ENCODE measurements around the gene TGFBRAP1.
"Not testable (repeated sequence)": the region's sequence is repeated elsewhere in the genome, so short reads cannot be mapped to it uniquely, and the experiment has no call there.

Gene TGFBRAP1

GRCh38 chr2:105258835-105259350, 70.6 kb downstream of the TGFBRAP1 start:
- Mint-ChIP-seq H3K4me3 (no peak overlapping the region), H3K4me1 (ENCODE audit: low read depth) (peaks cover 10% of the 10 kb centered on the region), H3K9me3 (no peaks in the 10 kb centered on the region), H3K27me3 (no peaks in the 10 kb centered on the region), H3K27ac (no peak overlapping the region), H3K36me3 (ENCODE audit: low read depth) (peaks cover 19% of the 10 kb centered on the region)
- intact Hi-C loops (cut with micrococcal nuclease), result no loop called here

- Mint-ChIP-seq H3K36me3 (ENCODE audit: low read depth) (peaks cover 10% of the 10 kb centered on the region), H3K27me3 (no peaks in the 10 kb centered on the region), H3K4me3 (no peak overlapping the region), H3K4me1 (ENCODE audit: low read depth) (peaks cover 10% of the 10 kb centered on the region), H3K27ac (no peak overlapping the region), H3K9me3 (no peaks in the 10 kb centered on the region)
- intact Hi-C loops (cut with micrococcal nuclease), result no loop called here
Observed at GRCh38 chr2:105257981-105258380, 71.6 kb downstream of the TGFBRAP1 start.

- intact Hi-C loops (cut with micrococcal nuclease), result no loop called here
Observed at GRCh38 chr2:105256431-105257047, 73.0 kb downstream of the TGFBRAP1 start.

GRCh38 chr2:105255979-105256378, 73.6 kb downstream of the TGFBRAP1 start:
- no peaks in the 10 kb centered on the region for H3K36me3 Mint-ChIP-seq (ENCODE audit: low read depth)
- H3K4me3 Mint-ChIP-seq, result no peak overlapping the region
- peaks cover 10% of the 10 kb centered on the region for H3K4me1 Mint-ChIP-seq (ENCODE audit: low read depth)
- no peaks in the 10 kb centered on the region for H3K9me3 Mint-ChIP-seq
- intact Hi-C loops (cut with micrococcal nuclease), result no loop called here
- no peak overlapping the region for H3K27ac Mint-ChIP-seq
- no peaks in the 10 kb centered on the region for H3K27me3 Mint-ChIP-seq

More at GRCh38 chr2:105256431-105257047, 73.0 kb downstream of the TGFBRAP1 start:
- Mint-ChIP-seq H3K27me3 (no peaks in the 10 kb centered on the region), H3K4me3 (no peak overlapping the region), H3K36me3 (ENCODE audit: low read depth) (no peaks in the 10 kb centered on the region), H3K4me1 (ENCODE audit: low read depth) (peaks cover 10% of the 10 kb centered on the region), H3K9me3 (no peaks in the 10 kb centered on the region), H3K27ac (no peak overlapping the region)

GRCh38 chr2:105254531-105255210, 74.9 kb downstream of the TGFBRAP1 start:
- no peak overlapping the region for H3K27ac Mint-ChIP-seq
- intact Hi-C loops (cut with micrococcal nuclease), result no loop called here
- H3K4me1 Mint-ChIP-seq (ENCODE audit: low read depth), result peaks cover 10% of the 10 kb centered on the region
- H3K9me3 Mint-ChIP-seq, result no peaks in the 10 kb centered on the region
- H3K27me3 Mint-ChIP-seq, result no peaks in the 10 kb centered on the region
- H3K4me3 Mint-ChIP-seq, result no peak overlapping the region
- H3K36me3 Mint-ChIP-seq (ENCODE audit: low read depth), result no peaks in the 10 kb centered on the region

- no peak overlapping the region for H3K4me3 Mint-ChIP-seq
- no peaks in the 10 kb centered on the region for H3K9me3 Mint-ChIP-seq
- no peaks in the 10 kb centered on the region for H3K27me3 Mint-ChIP-seq
- no peak overlapping the region for H3K27ac Mint-ChIP-seq
- intact Hi-C loops (cut with micrococcal nuclease), result no loop called here
- H3K4me1 Mint-ChIP-seq (ENCODE audit: low read depth), result peaks cover 3% of the 10 kb centered on the region
- H3K36me3 Mint-ChIP-seq (ENCODE audit: low read depth), result no peaks in the 10 kb centered on the region
Observed at GRCh38 chr2:105252271-105252670, 77.3 kb downstream of the TGFBRAP1 start.

GRCh38 chr2:105251016-105251648, 78.4 kb downstream of the TGFBRAP1 start:
- not testable (repeated sequence) for H3K27ac Mint-ChIP-seq

GRCh38 chr2:105249891-105250290, 79.6 kb downstream of the TGFBRAP1 start:
- intact Hi-C loops (cut with micrococcal nuclease), result no loop called here
- no peaks in the 10 kb centered on the region for H3K9me3 Mint-ChIP-seq
- H3K36me3 Mint-ChIP-seq (ENCODE audit: low read depth), result no peaks in the 10 kb centered on the region
- H3K27ac Mint-ChIP-seq, result no peak overlapping the region
- H3K27me3 Mint-ChIP-seq, result no peaks in the 10 kb centered on the region
- H3K4me1 Mint-ChIP-seq (ENCODE audit: low read depth), result no peaks in the 10 kb centered on the region
- no peak overlapping the region for H3K4me3 Mint-ChIP-seq

More at GRCh38 chr2:105251016-105251648, 78.4 kb downstream of the TGFBRAP1 start:
- H3K27me3 Mint-ChIP-seq; H3K36me3 Mint-ChIP-seq (ENCODE audit: low read depth); intact Hi-C loops (cut with micrococcal nuclease); H3K9me3 Mint-ChIP-seq; H3K4me1 Mint-ChIP-seq (ENCODE audit: low read depth); H3K4me3 Mint-ChIP-seq: not testable (repeated sequence)

GRCh38 chr2:105249181-105249580, 80.4 kb downstream of the TGFBRAP1 start:
- H3K9me3 Mint-ChIP-seq, result no peaks in the 10 kb centered on the region
- H3K27ac Mint-ChIP-seq, result no peak overlapping the region
- intact Hi-C loops (cut with micrococcal nuclease), result no loop called here
- H3K4me1 Mint-ChIP-seq (ENCODE audit: low read depth), result no peaks in the 10 kb centered on the region
- H3K27me3 Mint-ChIP-seq, result no peaks in the 10 kb centered on the region
- no peak overlapping the region for H3K4me3 Mint-ChIP-seq
- H3K36me3 Mint-ChIP-seq (ENCODE audit: low read depth), result no peaks in the 10 kb centered on the region

GRCh38 chr2:105248316-105249070, 81.0 kb downstream of the TGFBRAP1 start:
- no peaks in the 10 kb centered on the region for H3K9me3 Mint-ChIP-seq
- no peaks in the 10 kb centered on the region for H3K27me3 Mint-ChIP-seq
- H3K27ac Mint-ChIP-seq, result no peak overlapping the region
- no peaks in the 10 kb centered on the region for H3K4me1 Mint-ChIP-seq (ENCODE audit: low read depth)
- intact Hi-C loops (cut with micrococcal nuclease), result no loop called here
- no peaks in the 10 kb centered on the region for H3K36me3 Mint-ChIP-seq (ENCODE audit: low read depth)
- no peak overlapping the region for H3K4me3 Mint-ChIP-seq

- Mint-ChIP-seq H3K27ac (no peak overlapping the region), H3K4me1 (ENCODE audit: low read depth) (no peaks in the 10 kb centered on the region), H3K36me3 (ENCODE audit: low read depth) (no peaks in the 10 kb centered on the region), H3K9me3 (no peaks in the 10 kb centered on the region), H3K4me3 (no peak overlapping the region), H3K27me3 (no peaks in the 10 kb centered on the region)
- intact Hi-C loops (cut with micrococcal nuclease), result no loop called here
Observed at GRCh38 chr2:105244451-105244850, 85.1 kb downstream of the TGFBRAP1 start.

GRCh38 chr2:105243961-105244360, 85.6 kb downstream of the TGFBRAP1 start:
- H3K4me3 Mint-ChIP-seq, result no peak overlapping the region
- no peaks in the 10 kb centered on the region for H3K36me3 Mint-ChIP-seq (ENCODE audit: low read depth)
- peaks cover under 1% of the 10 kb centered on the region for H3K27me3 Mint-ChIP-seq
- intact Hi-C loops (cut with micrococcal nuclease), result no loop called here
- H3K9me3 Mint-ChIP-seq, result no peaks in the 10 kb centered on the region
- H3K27ac Mint-ChIP-seq, result no peak overlapping the region
- H3K4me1 Mint-ChIP-seq (ENCODE audit: low read depth), result no peaks in the 10 kb centered on the region

GRCh38 chr2:105242286-105242993, 87.1 kb downstream of the TGFBRAP1 start:
- H3K27ac Mint-ChIP-seq, result no peak overlapping the region
- H3K4me1 Mint-ChIP-seq (ENCODE audit: low read depth), result peaks cover 3% of the 10 kb centered on the region
- no peaks in the 10 kb centered on the region for H3K36me3 Mint-ChIP-seq (ENCODE audit: low read depth)
- no peaks in the 10 kb centered on the region for H3K9me3 Mint-ChIP-seq
- intact Hi-C loops (cut with micrococcal nuclease), result no loop called here
- no peak overlapping the region for H3K4me3 Mint-ChIP-seq
- peaks cover 11% of the 10 kb centered on the region for H3K27me3 Mint-ChIP-seq
